T-cell (primary cell): ENCODE measurements around the gene MRPS34. TPM values are rescaled to one million over a fixed set of nuclear protein-coding genes. Genes with fewer than 3 reads are reported as not detected.
"Not testable (repeated sequence)": the region's sequence is repeated elsewhere in the genome, so short reads cannot be mapped to it uniquely, and the experiment has no call there.

Source experiments
- ATAC-seq, 4 experiments: fragments of 200-7000 bp in 3 of 4; fragments of 150-1000 bp in 1 of 4; cut with Tn5 transposase; replicated peaks in 1 of 4; 1 replicate in 3 of 4; 2 replicates in 1 of 4; pipeline ENCODE4 v1.10.0; 2021; ENCODE audit warnings: moderate library complexity in 3 of 4, mild to moderate bottlenecking in 2 of 4, moderate number of reproducible peaks in 1 of 4
- CTCF ChIA-PET, 2 donors: fragments of 300-600 bp; sonication (Branson Sonifier 250); formaldehyde crosslinking; loops; one replicate each; lab custom pipeline; 2022; ENCODE audit warnings: antibody characterized with exemption in 2 of 2; lab: Charles Lee
- POLR2A ChIA-PET, 2 donors: fragments of 300-600 bp; sonication (Branson Sonifier 250); formaldehyde crosslinking; loops; one replicate each; lab custom pipeline; 2022; ENCODE audit warnings: antibody characterized with exemption in 2 of 2; lab: Charles Lee
- DNase-seq, 35 experiments: peaks; one replicate each; pipeline versions ENCODE4 v3.0.0 to v3.0.0-alpha.2; 2013 to 2023
- H3K27ac ChIP-seq: one replicate; pipeline ENCODE4 v1.5.1; 2013; ENCODE audit warnings: low read length
- H3K27me3 ChIP-seq, 2 experiments: replicated peaks in 1 of 2; 1 replicate in 1 of 2; 2 replicates in 1 of 2; pipeline versions ENCODE4 v1.6.1 to v1.7.0; 2013; ENCODE audit warnings: low read length in 1 of 2, mixed read lengths in 1 of 2; ENCODE audit not compliant: control insufficient read depth in 2 of 2, insufficient read depth in 2 of 2; ENCODE audit errors: extremely low read depth in 1 of 2
- H3K36me3 ChIP-seq, 2 donors: 1 replicate in 1 of 2; 2 replicates in 1 of 2; pipeline versions ENCODE4 v1.6.1 to v1.7.0; 2013; ENCODE audit warnings: low read length in 1 of 2; ENCODE audit not compliant: control insufficient read depth in 2 of 2, insufficient read depth in 1 of 2; ENCODE audit errors: extremely low read depth in 1 of 2
- H3K4me1 ChIP-seq, 2 experiments: 1 replicate in 1 of 2; 2 replicates in 1 of 2; pipeline versions ENCODE4 v1.6.1 to v1.7.0; 2013; ENCODE audit warnings: low read length in 2 of 2, mixed read lengths in 1 of 2; ENCODE audit not compliant: insufficient read depth in 2 of 2, control insufficient read depth in 1 of 2; ENCODE audit errors: extremely low read depth in 1 of 2
- H3K4me3 ChIP-seq, 2 donors: 1 replicate in 1 of 2; 2 replicates in 1 of 2; pipeline versions ENCODE4 v1.5.1 to v1.7.0; 2013; ENCODE audit warnings: mild to moderate bottlenecking in 2 of 2, low read length in 1 of 2, moderate library complexity in 1 of 2; ENCODE audit not compliant: control insufficient read depth in 1 of 2; ENCODE audit errors: extremely low read depth in 1 of 2
- H3K9me3 ChIP-seq: 2 replicates; pipeline ENCODE4 v1.7.0; 2013
- H3K27ac Mint-ChIP-seq, 2 donors: one replicate each; pipeline ENCODE4 v1.8.0; 2020 to 2021; ENCODE audit warnings: mild to moderate bottlenecking in 2 of 2, mixed read lengths in 2 of 2
- H3K27me3 Mint-ChIP-seq, 2 donors: one replicate each; pipeline ENCODE4 v1.8.0; 2021 to 2022; ENCODE audit warnings: mixed read lengths in 2 of 2
- H3K36me3 Mint-ChIP-seq: one replicate; pipeline ENCODE4 v1.8.0; 2021; ENCODE audit warnings: mixed read lengths
- H3K4me1 Mint-ChIP-seq, 3 donors: one replicate each; pipeline ENCODE4 v1.8.0; 2020 to 2022; ENCODE audit warnings: mixed read lengths in 3 of 3, mild to moderate bottlenecking in 1 of 3
- H3K4me3 Mint-ChIP-seq, 3 donors: one replicate each; pipeline ENCODE4 v1.8.0; 2020 to 2022; ENCODE audit warnings: mild to moderate bottlenecking in 3 of 3, mixed read lengths in 3 of 3, moderate library complexity in 3 of 3
- H3K9me3 Mint-ChIP-seq, 3 donors: one replicate each; pipeline ENCODE4 v1.8.0; 2020 to 2022; ENCODE audit warnings: mixed read lengths in 3 of 3
- WGBS: methylation state at CpG from one replicate; pipeline ENCODE4 v1.1.5; 2013; ENCODE audit warnings: missing lambda C conversion rate; ENCODE audit not compliant: insufficient coverage; 5-methylcytosine and 5-hydroxymethylcytosine counted together
- total RNA-seq, 35 experiments: library from RNA in 6 of 35; stranded (reverse) in 6 of 35; fragments of 120-200 nt in 1 of 35; gene quantifications; one replicate each; pipeline versions ENCODE4 v1.2.1 to v1.2.4 and lab custom pipeline; 2013 to 2026

MRPS34 gene
- total RNA-seq, 5 donors from 2014 or later (not counting 1 experiment from before 2014, with no cell fraction given), result 37.5 to 91.2 (median 77.9) TPM

DNA sequence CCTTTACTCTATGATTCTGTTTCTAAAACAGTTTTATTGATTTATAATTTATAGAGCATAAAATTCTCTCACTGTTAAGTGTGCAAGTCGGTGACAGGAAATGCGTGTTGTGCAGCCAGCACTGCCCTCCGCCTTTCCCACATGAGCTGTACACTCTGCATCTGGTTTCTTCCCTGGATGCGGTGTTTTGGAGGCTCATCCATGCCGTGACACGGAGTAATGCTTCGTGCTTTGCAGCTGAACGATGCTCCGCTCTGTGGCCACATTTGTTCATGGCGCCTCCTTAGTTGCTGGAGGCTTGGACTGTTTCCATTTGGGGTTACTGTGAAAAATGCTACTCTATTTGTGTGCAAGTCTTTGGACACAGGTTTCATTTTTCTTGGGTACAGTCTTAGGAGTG is 27.8 kb upstream of the MRPS34 start:
- H3K4me3 Mint-ChIP-seq, result no peak overlapping the region
- no peak overlapping the region for H3K27ac ChIP-seq
- DNase-seq, result no peak
- H3K4me1 Mint-ChIP-seq, result no peaks in the 10 kb centered on the region
- CTCF ChIA-PET, result no interaction called here
- peaks cover 0 to 7% (median 0%) of the 10 kb centered on the region in 3 donors for H3K9me3 Mint-ChIP-seq
- H3K27ac Mint-ChIP-seq, result no peak overlapping the region
- WGBS, result 90% methylated on average over 10 of the region's 10 CpGs
- H3K27me3 Mint-ChIP-seq, result no peaks in the 10 kb centered on the region
- no peaks in the 10 kb centered on the region for H3K36me3 ChIP-seq
- H3K4me1 ChIP-seq, result no peaks in the 10 kb centered on the region
- POLR2A ChIA-PET, result no interaction called here
- peaks cover 6% of the 10 kb centered on the region for H3K36me3 Mint-ChIP-seq
- ATAC-seq, result no peak
- H3K9me3 ChIP-seq, result no peaks in the 10 kb centered on the region
- no peaks in the 10 kb centered on the region for H3K27me3 ChIP-seq
- H3K4me3 ChIP-seq, result no peak overlapping the region

DNA sequence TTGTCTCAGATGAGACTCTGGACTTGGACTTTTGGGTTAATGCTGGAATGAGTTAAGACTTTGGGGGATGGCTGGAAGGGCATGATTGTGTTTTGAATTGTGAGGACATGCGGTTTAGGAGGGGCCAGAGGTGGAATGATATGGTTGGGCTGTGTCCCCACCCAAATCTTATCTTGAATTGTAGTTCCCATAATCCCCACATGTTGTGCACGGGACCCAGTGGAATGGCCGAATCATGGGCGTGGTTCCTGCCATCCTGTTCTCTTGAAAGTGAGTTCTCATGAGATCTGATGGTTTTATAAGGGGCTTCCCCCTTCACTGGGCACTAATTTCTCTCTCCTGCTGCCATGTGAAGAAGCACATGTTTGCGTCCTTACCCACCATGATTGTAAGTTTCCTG is 26.3 kb upstream of the MRPS34 start:
- H3K27ac ChIP-seq, H3K4me1 Mint-ChIP-seq, POLR2A ChIA-PET, H3K27me3 Mint-ChIP-seq, H3K36me3 ChIP-seq, H3K4me1 ChIP-seq, H3K9me3 ChIP-seq, H3K4me3 Mint-ChIP-seq, H3K27ac Mint-ChIP-seq, H3K9me3 Mint-ChIP-seq, H3K4me3 ChIP-seq, H3K27me3 ChIP-seq, H3K36me3 Mint-ChIP-seq, ATAC-seq, DNase-seq, CTCF ChIA-PET: not testable (repeated sequence)
- WGBS, result no CpG with 5 or more reads among the region's 5 CpGs

DNA sequence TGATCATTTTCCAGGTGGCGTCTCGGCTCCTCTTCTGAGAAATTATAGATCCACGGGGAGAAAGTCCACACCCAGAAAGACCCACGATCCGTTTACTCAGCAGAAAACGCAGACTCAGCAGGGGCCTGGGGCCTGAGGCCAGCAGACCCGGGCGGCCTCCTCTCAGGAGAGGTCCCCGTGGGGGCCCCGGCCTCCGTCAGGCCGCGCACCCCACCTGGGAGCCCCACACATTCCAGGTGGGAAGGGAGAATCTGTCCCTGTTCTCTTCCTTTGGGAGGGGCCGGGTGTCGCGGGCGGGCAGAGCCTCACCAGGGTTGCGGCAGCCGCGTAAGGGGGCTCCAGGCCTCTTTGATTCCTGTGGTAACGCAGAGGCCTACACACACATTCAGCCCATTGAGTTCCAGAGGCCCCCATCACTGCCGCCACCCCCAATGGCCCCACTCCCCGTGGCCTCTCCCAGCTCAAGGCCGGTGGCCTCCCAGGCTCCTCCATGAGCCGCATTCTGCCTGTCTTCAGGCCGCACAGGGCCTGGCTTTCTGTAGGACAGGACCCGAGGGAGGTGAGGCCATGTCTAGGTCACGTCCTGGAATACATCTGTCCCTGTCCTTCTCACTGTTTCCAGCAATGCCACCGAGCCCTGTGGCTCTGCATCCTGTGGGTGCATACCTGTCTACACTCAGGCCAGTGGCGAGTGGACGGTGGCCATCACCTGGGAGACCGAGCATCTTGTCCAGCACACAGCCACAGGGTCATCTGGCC is 22.2 kb upstream of the MRPS34 start:
- WGBS, result 92% methylated on average over 17 of the region's 32 CpGs
- Mint-ChIP-seq H3K27ac (no peak overlapping the region), H3K4me3 (no peak overlapping the region), H3K4me1 (no peaks in the 10 kb centered on the region), H3K27me3 (no peaks in the 10 kb centered on the region), H3K9me3 (peaks cover 0 to 7% (median 0%) of the 10 kb centered on the region in 3 donors), H3K36me3 (peaks cover 3% of the 10 kb centered on the region)
- no peak for ATAC-seq
- POLR2A ChIA-PET, result no interaction called here
- CTCF ChIA-PET, result no interaction called here
- Histone ChIP-seq H3K27ac (no peak overlapping the region), H3K36me3 (peaks cover 3 to 4% of the 10 kb centered on the region in 2 donors), H3K27me3 (no peaks in the 10 kb centered on the region), H3K9me3 (no peaks in the 10 kb centered on the region), H3K4me1 (peaks cover 0 to 4% of the 10 kb centered on the region in 2 experiments), H3K4me3 (no peak overlapping the region)
- no peak for DNase-seq

DNA sequence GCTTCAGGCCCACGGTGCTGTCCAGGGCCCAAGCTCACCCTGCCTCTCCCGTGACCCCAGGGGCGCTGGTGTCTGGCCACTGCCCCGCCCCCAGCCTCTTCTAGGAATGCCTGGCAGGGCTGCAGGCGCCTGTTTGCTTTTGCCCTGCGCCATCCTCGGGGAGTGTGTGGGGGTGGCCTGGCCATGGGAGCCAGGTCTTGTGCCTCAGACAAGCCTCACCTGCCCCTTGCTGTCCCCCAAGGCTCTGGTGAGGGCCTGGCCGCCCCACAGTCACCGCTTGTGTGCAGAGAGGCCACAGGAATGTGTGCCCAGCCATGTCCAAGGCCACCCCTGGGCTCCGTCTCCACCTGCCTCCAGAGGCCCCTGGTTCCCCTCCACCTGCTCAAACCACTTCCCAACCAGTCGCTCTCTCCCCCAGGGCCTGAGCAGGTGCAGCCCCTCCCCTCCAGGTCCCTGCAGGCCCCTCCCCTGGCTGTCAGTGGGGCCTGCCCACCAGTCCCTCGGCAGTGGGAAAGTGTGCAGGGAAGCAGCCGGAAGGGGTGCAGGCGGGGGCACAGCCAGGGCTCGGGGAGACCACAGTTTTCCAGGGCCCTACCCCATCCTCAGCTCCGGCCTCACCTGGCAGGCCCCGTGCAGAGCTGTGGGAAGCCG is 21.4 kb upstream of the MRPS34 start:
- H3K4me1 Mint-ChIP-seq, result no peaks in the 10 kb centered on the region
- Histone ChIP-seq H3K36me3 (peaks cover 10 to 11% of the 10 kb centered on the region in 2 donors), H3K27me3 (no peaks in the 10 kb centered on the region), H3K4me3 (no peak overlapping the region), H3K4me1 (peaks cover 0 to 4% of the 10 kb centered on the region in 2 experiments), H3K27ac (no peak overlapping the region), H3K9me3 (no peaks in the 10 kb centered on the region)
- no peak overlapping the region for H3K4me3 Mint-ChIP-seq
- H3K9me3 Mint-ChIP-seq, result peaks cover 0 to 5% (median 0%) of the 10 kb centered on the region in 3 donors
- ChIA-PET POLR2A (no interaction called here), CTCF (no interaction called here)
- 81% methylated on average over 14 of the region's 18 CpGs for WGBS
- DNase-seq (no peak), ATAC-seq (no peak)
- no peak overlapping the region for H3K27ac Mint-ChIP-seq
- H3K36me3 Mint-ChIP-seq, result peaks cover 3% of the 10 kb centered on the region
- no peaks in the 10 kb centered on the region for H3K27me3 Mint-ChIP-seq

DNA sequence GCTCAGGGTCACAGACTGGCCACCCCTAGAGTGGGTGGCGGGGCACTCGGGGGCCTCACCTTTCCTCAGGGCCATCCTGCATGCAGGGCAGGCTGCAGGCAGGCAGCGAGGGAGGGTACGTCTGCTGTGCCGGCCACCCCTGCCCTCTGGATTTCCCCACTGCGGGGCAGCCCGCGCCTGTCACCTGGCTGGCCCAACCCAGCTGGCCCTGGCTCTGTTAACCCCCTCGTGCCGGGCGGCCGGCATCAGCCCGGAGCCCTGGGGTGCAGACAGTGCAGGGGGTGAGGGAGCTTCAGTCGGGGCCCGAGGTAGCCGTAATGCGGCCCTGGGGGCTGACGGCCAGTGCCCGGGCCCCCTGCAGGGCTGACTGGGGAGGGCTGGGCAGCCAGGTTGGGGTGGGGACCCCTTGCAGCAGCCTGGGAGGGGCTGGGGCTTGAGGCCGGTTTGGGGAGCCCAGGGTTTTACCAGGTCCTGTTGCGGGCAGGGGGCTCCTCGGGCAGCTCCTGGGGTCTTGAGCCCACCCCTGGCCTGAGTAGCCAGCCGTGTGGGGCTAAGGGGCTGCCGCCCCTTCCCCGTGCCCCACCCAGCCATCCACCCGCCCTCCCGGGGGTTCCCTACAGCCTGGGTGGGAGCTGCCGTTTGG is 20.8 kb upstream of the MRPS34 start, which contains the start of gene IGFALS:
Gene IGFALS, minus strand, starts transcription at position 128 of the 643 bp plus-strand sequence. Its CDS starts 53 bp downstream, at position 75.
- Histone ChIP-seq H3K4me3 (no peak within 1 kb of the TSS), H3K27me3 (no peaks in the 10 kb centered on the region), H3K27ac (no peak within 1 kb of the TSS), H3K9me3 (no peaks in the 10 kb centered on the region), H3K4me1 (peaks cover 0 to 6% of the 10 kb centered on the region in 2 experiments), H3K36me3 (peaks cover 11 to 17% of the 10 kb centered on the region in 2 donors)
- no peak for ATAC-seq
- 87% methylated on average over 26 of the region's 28 CpGs for WGBS
- H3K9me3 Mint-ChIP-seq, result no peaks in the 10 kb centered on the region
- no peak for DNase-seq
- H3K27ac Mint-ChIP-seq, result no peak within 1 kb of the TSS
- peaks cover 5% of the 10 kb centered on the region for H3K36me3 Mint-ChIP-seq
- ChIA-PET CTCF (no interaction called here), POLR2A (no interaction called here)
- H3K4me3 Mint-ChIP-seq, result no peak within 1 kb of the TSS
- peaks cover 0 to 4% (median 1%) of the 10 kb centered on the region in 3 donors for H3K4me1 Mint-ChIP-seq
- no peaks in the 10 kb centered on the region for H3K27me3 Mint-ChIP-seq

DNA sequence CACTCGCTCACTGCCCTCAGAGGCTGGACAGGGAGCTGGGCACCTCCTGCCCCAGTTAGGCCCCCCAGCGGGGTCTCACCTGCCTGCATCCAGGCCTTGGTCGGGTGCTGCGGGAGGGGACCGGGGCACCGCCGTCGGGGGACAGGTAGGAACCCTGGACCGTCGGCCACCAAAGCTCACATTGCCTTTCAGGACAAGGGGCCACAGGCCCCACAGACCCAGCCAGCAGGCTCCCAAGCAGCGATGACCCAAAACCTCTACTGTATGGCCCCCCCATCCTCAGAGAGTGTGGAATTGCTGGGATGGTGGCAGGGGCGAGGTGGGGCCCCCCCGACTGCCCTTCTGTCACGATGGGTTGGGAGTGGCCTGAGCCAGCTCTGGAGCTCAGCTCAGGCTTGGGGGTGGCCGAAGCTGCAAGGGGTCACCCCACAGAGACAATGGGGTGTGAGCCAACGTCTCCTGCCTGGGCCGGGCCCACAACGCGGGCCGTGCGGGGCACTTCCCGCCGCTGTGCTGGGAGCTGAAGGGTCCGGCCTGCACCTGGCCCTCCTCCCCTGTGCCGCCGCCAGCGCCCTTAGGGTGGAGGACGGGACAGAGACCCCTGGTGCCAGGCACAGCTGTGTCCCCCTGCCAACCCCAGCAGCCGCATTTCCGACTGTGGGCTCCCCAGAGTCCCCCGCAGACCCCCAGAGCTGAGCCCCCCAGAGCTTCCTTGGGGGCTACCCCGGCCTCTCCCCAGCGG is 20.1 kb upstream of the MRPS34 start:
- H3K36me3 ChIP-seq, result peaks cover 12 to 24% of the 10 kb centered on the region in 2 donors
- Mint-ChIP-seq H3K4me1 (peaks cover 0 to 4% (median 1%) of the 10 kb centered on the region in 3 donors), H3K4me3 (no peak overlapping the region), H3K27me3 (no peaks in the 10 kb centered on the region), H3K36me3 (peaks cover 5% of the 10 kb centered on the region), H3K9me3 (no peaks in the 10 kb centered on the region), H3K27ac (no peak overlapping the region)
- no peak overlapping the region for H3K27ac ChIP-seq
- no peak for DNase-seq
- H3K27me3 ChIP-seq, result no peaks in the 10 kb centered on the region
- H3K9me3 ChIP-seq, result no peaks in the 10 kb centered on the region
- ATAC-seq, result no peak
- no peak overlapping the region for H3K4me3 ChIP-seq
- peaks cover 0 to 7% of the 10 kb centered on the region in 2 experiments for H3K4me1 ChIP-seq
- WGBS, result 96% methylated on average over 32 of the region's 33 CpGs
- ChIA-PET POLR2A (interaction anchor here in 1 of 2 donors (0.6 kb wide), 1 partner anchor 134 kb away, joined by 5 read pairs; no protein-coding TSS in a partner anchor), CTCF (no interaction called here)
